ENCODE results near the gene ZMYND10. TPM values are rescaled to one million over a fixed set of nuclear protein-coding genes. Genes with fewer than 3 reads are reported as not detected.

ZMYND10 gene
- total RNA-seq, 1 donor from 2014 or later: 0.26 TPM

DNA sequence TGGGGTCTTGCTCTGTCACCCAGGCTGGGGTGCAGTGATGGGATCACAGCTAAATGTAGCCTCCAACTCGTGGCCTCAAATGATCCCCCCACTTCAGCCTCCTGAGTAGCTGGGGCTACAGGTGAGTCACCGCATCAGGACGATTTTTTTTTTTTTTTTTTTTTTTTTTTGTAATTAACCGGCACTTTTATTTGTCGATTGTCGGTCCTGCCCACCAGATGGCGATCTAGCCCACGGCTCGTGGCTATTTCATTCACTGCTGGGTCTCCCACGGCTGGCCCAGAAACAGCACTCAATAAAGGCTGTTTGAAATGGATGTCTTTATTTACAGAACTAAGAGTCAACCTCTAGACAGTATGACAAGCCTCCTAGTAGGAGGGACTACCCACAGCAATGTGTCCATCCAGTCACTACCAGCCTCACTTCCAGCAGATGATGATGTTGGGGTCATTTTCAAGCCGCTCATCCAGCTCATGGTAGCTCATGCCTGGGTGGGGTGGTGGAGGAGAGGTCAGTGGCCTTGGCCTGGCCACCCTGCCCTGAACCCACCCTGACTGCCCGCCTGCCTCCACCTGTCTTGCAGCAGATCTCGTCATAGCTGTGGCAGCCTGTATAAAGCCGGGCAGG is 1.8 kb upstream of the ZMYND10 start:
- DNase-seq (ENCODE audit: low spot score): peak; percentile 77

DNA sequence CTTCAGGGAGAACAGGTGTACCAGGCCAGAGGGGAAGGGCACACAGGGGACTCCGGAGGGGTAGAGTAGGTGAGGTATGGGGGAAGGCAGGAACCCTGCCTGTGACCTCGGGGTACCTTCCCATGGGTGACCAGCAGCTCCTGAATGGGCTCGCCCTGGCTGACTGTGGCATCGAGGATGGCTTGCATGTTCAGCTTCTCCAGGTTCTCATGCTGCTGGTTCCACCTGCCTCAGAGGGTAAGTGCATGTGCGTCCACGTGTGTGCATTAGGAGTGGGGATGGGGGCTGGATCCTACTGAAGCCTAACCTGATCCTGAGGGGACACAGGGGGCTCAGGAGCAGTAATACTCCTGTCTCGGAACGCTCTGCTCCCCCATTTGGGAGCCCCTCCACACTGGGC is 524 bp downstream of the ZMYND10 start:
- DNase-seq (ENCODE audit: low spot score): no peak

DNA sequence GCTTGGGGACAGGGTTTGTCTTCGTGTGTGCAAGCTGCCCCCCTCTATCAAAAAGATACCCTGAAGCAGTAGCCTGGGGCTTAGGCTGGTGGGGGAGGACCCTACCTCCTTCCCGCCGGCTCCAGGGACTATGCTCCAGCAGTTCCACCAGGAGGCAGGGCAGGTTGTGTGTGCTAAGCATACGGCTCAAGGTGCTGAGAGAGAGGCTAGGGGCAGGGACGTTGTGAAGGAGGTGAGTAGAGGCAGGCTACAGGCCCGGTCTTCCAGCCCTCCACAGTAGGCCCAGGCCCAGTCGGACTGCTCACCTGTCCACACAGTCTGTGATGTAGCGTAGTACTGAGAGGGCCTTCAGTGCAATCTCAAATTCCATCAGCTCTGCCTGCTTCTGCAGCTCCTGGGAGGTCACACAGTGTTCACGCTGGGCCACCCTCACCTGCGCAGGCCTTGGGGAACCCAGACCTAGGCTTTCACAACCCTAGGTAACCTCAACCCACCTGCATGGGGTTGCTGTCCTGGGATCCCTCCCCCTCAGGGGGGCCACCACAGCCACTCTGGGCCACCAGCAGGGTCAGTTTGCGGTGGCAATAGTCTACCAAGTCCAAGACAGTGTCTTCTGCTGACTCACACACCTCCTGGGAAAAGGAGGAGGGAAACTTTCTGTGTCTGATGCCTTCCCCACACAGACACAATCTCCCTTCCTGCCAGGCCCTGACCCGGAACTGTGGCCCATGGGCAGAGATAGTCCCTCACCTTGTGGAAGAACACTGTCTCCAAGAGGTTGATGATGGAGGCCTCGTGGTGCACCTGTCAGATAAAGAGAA is 2.5 kb downstream of the ZMYND10 start:
- no peak for DNase-seq (ENCODE audit: low spot score)

DNA sequence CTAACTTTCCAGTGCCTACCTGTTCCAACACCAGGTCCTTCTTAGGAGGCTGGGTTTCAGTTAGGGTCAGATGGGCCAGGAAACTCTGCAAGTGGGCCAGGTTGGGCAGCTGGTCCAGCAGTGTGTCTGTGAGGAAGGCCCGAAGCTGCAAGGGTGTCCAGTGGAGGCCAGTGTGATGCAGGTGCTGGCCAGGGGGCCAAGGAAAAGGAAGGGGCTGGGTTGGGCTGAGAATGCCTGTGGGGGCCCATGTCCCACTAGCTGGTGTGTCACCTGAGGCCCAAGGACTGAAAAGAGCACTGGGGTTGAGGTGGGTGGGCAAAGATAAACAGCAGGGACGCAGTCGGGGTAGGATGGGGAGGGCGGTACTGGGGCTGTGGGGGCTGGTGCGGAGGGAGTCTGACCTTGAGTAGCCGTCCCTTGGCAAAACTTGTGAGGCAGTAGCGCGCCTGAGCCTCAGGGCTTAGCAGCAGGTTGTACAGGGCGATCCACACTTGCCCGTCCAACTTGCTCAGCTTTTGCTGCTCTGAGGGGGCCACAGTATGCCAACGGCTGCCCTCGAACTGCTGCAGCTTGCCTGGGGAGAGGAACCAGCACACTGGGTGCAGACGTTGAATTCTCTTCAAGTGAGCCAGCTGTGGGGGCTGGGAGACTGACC is 3.4 kb downstream of the ZMYND10 start:
- DNase-seq (ENCODE audit: low spot score): no peak

DNA sequence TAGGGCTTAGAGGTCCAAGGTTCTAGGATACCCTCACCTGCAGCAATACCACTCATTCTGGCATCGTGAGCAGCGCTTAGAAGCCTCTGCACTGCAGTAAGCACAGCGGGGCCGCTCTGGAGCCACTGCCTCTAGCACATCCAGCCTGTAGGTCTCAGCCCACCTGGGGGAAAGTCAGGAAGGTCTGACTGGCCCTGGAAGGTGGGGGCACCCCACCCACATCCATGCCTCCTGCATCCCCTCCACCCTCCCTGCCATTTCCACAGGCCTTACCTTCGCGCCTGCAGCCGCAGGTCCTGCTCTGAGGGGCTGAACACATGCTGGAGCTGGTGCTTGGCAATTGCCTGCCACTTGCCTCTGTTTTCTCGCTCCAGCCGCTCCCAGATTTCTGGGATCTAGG is 4.0 kb downstream of the ZMYND10 start:
- DNase-seq (ENCODE audit: low spot score): no peak

DNA sequence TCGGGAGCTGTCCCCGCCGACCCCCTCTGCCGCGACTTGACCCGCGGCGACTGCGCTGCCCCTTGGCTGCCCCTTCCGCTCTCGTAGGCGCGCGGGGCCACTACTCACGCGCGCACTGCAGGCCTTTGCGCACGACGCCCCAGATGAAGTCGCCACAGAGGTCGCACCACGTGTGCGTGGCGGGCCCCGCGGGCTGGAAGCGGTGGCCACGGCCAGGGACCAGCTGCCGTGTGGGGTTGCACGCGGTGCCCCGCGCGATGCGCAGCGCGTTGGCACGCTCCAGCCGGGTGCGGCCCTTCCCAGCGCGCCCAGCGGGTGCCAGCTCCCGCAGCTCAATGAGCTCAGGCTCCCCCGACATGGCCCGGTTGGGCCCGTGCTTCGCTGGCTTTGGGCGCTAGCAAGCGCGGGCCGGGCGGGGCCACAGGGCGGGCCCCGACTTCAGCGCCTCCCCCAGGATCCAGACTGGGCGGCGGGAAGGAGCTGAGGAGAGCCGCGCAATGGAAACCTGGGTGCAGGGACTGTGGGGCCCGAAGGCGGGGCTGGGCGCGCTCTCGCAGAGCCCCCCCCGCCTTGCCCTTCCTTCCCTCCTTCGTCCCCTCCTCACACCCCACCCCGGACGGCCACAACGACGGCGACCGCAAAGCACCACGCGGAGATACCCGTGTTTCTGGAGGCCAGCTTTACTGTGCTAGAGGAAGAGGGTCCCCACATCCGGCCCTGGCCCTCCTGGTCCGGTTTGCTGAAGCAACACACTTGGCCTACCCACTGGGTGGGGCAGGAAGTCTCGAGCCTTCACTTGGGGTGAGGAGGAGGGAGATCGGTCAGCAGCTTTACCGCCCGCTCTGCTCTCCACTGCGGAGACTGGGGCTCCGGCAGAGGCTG is 4.8 kb downstream of the ZMYND10 start, which contains the start of gene RASSF1:
RASSF1 (minus strand) TSS at position 389 of the 882 bp plus-strand sequence; CDS start at position 358, 31 bp downstream.
- peak; percentile 80 for DNase-seq (ENCODE audit: low spot score)

DNA sequence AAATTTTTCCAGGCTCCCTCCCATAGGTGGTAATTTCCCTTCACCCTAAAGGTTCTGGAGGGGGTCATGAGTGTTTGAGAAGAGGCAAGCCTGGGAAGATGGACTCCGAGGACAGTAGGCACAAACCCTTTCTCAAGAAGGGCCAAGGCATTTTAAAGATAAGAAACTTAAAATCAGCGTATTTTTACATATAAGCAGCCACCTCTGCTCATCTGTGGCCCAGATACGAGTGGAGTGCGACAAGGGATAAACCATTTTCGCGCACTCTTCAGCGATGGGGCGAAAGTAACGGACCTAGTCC is 5.4 kb downstream of the ZMYND10 start:
- no peak for DNase-seq (ENCODE audit: low spot score)

DNA sequence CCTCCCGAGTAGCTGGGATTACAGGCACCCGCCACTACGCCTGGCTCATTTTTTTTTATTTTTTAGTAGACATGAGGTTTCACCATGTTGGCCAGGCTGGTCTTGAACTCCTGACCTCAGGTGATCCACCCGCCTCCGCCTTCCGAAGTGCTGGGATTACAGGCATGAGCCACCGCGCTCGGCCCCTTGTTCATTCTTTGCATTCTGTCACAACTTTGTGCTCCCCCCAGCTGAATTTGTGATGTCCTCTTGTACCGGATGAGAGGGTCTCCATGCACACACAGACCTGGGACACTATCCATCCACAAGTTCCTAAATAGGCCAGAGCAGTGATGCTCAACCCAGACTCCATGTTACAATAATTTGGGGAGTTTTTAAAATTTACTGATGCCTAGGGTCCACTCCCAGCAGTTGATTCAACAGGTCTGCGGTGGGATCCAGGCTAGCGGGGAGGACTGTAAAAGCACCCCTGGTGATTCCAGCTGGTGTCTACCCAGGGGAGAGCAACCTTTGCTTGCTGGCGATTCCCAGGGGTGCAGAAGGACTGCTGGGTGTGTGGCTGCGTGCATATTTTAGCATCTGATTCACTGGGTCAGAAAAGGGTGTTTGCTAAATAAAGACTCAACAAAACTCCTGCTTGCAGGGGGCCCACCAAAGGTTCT is 5.9 kb downstream of the ZMYND10 start:
- DNase-seq (ENCODE audit: low spot score): no peak

DNA sequence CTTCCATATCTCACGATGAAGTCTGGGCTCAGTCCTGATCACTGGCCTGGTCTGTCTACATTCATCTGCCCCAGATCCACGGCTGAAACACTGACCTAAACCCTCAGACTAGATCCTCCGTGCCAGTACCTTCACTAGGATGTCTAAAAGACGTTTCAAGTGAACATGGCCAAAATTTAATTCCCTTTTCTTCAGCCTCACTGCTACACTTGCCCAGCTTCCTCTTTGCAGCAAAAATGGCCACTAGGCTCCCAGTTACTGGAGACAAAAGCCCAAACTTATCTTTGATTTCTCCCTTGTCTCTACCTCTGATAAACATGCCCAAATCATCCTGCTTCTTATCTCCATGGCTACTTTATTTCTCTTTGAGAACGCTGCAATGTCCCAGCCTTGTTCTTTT is 6.6 kb downstream of the ZMYND10 start:
- DNase-seq (ENCODE audit: low spot score): no peak

DNA sequence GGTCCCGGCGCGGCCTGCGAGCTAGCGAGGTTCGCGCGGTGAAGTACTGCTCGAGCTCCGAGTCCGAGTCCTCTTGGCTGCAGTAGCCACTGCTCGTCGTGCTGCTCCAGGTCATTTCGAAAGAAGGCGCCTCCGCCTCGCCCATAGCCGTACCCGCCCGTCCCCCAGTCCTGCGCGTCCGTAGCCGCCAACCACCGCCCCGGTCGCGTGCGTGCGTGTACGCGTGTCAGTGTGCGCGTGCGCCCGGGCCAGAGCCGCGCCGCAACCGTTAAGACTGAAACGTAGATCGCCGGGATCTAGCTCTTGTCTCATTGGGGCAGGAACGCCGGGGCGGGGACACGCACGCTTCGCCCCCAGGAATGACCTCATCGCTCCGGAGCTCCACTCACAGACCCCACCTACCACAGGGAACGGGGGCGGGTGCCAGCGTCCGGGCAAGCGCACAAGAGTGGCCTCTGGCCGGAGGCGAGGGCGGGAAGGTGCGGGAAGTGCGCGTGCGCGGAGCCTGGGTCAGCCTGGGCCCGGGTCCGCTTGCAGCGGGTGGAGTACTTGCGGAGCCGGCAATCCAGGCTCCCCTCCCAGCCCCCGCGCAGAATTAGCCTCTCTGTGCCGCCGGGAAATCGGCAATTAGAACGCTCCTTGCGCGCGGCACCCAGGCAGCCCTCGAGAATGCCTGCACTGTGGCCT is 8.2 kb downstream of the ZMYND10 start:
- DNase-seq (ENCODE audit: low spot score): peak; percentile 99

DNA sequence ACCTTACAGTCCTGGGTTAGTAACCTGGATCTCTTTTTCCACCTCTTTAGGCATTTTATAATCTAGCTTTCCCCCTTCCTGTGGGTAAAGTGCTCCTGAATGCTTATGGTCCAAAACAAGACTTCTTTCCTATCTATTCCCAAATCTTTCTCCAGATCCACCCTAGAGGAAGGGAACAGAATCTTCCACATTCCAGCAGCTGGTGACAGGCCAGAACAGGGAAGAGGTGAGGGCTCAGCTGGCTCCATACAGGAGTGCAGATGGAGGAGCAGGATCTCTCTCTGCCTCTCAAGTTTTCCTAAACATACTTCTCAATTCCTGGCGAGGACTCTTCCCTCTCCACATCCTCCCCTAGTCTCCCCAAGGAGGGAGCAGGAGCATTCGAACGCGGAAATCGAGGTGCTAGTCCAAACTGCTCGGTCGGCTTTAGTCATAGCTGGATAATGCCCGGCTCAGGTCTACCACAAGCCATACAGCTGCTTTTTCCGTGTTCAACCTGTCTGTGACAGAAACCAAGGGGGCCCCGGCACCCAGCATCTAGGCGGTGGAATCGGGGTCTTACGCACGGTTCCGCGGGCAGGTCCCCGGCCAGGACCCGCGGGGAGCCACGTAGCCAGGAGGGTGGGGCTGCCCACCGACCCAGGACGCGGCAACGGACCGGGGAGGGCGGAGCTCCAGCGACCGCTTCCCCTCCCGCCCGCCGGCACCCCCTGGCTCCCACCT is 8.9 kb downstream of the ZMYND10 start:
- no peak for DNase-seq (ENCODE audit: low spot score)

DNA sequence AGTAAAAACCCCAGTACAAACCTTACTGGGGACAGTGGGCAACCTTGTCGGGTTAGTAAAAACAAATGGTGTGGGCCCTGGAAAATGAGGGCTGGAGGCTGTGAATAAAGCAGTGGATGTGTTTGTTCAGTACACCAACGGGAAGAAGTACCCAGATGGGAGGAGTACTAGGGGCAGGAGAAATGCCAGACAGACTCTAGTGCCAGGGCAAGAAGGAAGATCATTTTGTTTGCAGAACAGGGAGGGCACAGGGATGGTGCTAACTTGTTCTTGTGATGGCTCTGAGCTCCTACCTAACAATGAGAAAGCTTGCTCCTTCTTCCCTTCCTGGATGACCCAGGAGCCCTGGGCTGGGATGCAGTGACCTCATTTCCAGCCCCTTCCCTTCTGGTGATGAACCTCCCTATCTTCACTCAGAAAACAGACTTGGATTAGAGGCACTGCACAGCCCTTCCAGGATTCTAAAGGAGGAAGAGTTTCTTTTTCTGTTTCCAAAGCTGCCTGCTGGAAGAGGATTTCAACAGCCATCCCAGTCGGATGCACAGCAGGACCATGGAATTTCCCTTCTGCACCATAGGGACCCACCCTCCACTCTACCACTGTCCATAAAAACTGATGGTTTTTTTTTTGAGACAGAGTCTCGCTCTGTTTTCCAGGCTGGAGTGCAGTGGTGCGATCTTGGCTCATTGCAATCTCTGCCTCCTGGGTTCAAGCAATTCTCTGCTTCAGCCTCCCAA is 11.0 kb downstream of the ZMYND10 start:
- no peak for DNase-seq (ENCODE audit: low spot score)

DNA sequence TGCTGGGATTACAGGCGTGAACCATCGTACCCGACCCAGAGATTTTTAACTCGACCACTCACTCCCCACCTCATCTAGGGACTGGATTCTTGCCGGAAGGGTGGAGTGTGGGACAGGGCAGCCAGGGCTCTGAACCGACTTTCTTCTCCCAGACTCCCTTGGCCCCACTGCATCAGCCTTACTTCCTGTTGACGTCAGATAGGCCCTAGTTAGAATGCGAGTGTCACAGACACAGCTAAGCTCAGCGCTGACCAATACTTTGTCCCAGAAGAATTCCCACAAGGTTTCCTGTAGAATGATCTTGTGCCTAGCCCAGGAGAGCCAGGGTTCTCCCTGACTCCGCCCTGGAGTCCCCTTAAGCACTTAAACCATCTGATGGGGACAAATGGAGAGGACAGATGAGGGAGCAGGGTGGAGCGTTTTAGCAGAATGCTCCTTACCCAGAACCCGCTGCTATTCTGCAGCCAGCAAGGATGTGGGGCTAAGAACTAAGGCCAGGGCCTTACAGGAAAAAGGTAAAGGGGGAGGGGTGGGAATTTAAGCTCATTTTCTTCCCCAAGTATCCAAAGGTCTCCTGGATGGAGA is 11.7 kb downstream of the ZMYND10 start:
- no peak for DNase-seq (ENCODE audit: low spot score)

DNA sequence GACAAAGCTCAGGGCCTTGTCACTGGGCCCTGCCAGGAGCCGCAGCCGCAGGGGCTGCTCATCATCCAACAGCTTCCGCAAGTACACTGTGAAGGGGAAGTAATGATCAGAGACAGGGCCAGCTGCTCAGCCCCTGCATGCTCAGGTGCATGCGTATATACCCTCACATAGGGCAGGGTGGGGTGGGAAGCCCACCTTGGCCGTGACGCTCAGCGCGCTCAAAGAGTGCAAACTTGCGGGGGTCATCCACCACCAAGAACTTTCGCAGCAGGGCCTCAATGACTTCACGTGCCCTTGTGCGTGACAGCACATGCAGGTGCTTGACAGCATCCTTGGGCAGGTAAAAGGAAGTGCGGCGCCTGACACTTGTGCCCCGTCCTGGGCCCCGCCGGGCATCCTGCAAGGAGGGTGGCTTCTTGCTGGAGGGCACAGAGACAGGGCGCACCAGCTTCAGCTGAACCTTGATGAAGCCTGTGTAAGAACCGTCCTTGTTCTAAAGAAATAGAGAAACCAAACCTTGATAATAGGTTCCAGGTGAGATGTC is 14.1 kb downstream of the ZMYND10 start:
- DNase-seq (ENCODE audit: low spot score): no peak

DNA sequence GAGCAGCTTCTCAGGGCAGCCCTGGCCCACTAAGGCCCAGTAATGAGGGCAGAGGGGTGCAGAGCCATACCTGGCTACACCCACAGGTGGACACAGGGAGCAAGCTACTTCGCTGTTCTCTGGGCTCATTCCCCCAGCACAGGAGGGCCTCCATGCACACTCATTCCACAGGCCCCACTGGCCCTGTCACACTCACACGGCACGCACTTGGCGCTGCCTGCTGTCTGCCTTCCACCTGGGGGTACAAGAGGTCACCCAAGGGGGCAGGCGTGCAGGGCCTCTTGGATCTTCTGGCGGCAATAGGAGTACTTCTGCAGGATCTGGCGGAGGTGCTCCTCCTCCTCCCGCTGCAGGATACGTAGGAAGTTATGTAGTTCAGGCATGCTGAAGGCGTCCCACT is 15.2 kb downstream of the ZMYND10 start:
- DNase-seq (ENCODE audit: low spot score): no peak

DNA sequence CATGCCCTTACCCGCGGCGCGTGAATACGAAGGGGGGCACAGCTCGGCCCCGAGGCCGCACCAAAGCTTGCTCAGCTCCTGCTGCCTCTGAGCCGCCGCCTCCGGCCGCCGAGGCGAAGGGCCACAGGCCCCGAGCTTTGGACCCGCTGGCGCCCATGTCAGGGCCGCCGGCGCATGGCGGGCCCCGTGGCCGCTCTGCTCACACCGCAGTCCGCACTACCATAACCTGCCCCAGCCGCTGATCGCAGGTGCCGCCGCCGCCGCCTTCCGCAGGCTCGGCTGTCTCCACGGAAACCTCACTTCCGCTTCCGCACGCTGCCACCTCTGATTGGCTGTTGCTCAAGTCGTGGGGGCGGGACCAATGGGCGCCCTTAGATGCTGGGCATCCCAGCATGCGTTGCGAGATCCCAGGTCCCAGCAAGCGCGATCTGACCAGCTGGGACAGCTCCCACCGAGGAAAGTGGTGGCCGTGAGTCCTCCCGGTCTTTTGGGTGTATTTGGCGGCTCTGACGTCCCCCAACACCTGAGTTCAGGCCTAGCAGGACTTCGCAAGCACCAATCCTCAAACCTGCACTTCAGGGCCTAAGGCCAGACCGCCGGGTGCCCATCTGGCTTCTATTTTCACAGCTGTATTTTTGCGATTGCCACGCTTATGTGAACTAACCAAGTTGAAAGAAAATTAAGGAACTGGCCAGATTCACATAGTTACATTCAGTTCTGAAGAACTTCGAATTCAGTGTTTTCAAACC is 17.4 kb downstream of the ZMYND10 start, which contains the start of gene TUSC2:
TUSC2 (minus strand) TSS at position 281 of the 749 bp plus-strand sequence; CDS start at position 157, 124 bp downstream.
- DNase-seq (ENCODE audit: low spot score): peak; percentile 97

DNA sequence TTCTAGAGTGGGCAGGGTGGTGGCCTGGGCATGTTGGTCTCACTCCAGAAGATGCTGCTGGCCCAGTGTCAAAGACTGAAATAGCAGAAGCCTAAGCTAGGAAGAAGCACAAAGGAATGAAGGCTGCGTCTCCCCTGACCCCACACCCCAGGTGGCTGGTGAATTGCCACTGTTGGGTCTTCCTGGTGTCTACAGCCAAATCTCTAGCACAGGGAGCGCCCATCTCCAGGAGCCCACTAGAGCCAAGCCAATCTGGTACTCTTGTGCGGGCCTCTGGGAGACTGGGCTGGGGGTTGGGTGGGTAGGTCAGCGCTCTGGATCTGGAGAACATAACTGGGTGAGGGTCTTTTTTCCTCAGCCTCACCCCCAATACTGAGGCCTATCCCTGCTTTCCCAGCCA is 18.4 kb downstream of the ZMYND10 start:
- no peak for DNase-seq (ENCODE audit: low spot score)

DNA sequence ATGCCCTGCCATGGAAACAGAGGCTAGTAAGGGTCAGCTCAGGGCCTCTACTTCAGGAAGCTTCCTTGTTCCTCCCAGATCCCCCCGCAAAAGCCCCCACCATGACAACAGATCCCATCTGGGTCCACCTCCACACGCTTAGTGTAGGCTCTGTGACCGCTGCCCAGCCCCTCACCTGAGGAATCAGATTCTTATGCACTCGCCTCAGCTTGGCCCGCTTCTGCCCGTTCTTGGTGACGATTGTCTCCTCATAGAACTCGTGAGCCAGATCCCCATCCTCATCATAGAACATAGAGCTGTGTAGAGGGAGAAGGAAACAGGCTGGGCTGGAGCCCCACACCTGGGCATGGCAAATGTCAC is 19.4 kb downstream of the ZMYND10 start:
- DNase-seq (ENCODE audit: low spot score): no peak

Data from ureter (tissue), 1 donor.